Vagina (tissue), 2 donors: Measurements from ENCODE around the gene MICAL1. TPM values are rescaled to one million over a fixed set of nuclear protein-coding genes. Genes with fewer than 3 reads are reported as not detected.

Experiments
- DNase-seq, 2 donors: peaks; one replicate each; pipeline ENCODE4 v3.0.0-alpha.2; 2017; ENCODE audit errors: extremely low spot score in 2 of 2
- H3K27ac ChIP-seq: fragments of 200-600 bp; sonication (generic); one replicate; pipeline ENCODE4 v1.5.1; 2019
- H3K27me3 ChIP-seq: fragments of 200-600 bp; sonication (generic); one replicate; pipeline ENCODE4 v1.5.1; 2019
- H3K36me3 ChIP-seq, 2 donors: fragments of 200-600 bp; sonication (generic); one replicate each; pipeline ENCODE4 v1.5.1; 2017 to 2019
- H3K4me1 ChIP-seq: fragments of 200-600 bp; sonication (generic); one replicate; pipeline ENCODE4 v1.5.1; 2019
- H3K4me3 ChIP-seq, 2 donors: fragments of 200-600 bp; sonication (generic); 1 replicate in 1 of 2; 2 replicates in 1 of 2; pipeline ENCODE4 v1.5.1; 2016 to 2019
- H3K9me3 ChIP-seq: fragments of 200-600 bp; sonication (generic); one replicate; pipeline ENCODE4 v1.5.1; 2019
- POLR2A ChIP-seq, 2 donors: fragments of 450-650 bp; IDR thresholded peaks; one replicate each; pipeline ENCODE4 v1.6.1; 2017; ENCODE audit warnings: antibody characterized with exemption in 2 of 2, mild to moderate bottlenecking in 2 of 2, moderate library complexity in 2 of 2
- POLR2AphosphoS5 ChIP-seq, 2 donors: sonication (generic); formaldehyde crosslinking; IDR thresholded peaks; one replicate each; pipeline ENCODE4 v1.9.0; 2017; ENCODE audit warnings: antibody characterized with exemption in 2 of 2, mild to moderate bottlenecking in 2 of 2, low read depth in 1 of 2; ENCODE audit not compliant: insufficient read depth in 1 of 2
- intact Hi-C: fragments of 100-400 bp; cut with DNase I; formaldehyde crosslinking; loops from one replicate; pipeline ENCODE4 v1.15.1; 2023
- total RNA-seq: library from RNA; depleted of rRNA; stranded (reverse); fragments of >200 nt; gene quantifications from one replicate; pipeline ENCODE4 v1.2.3, GENCODE V29; 2016
- TF ChIP-seq, protein P1 (sequence below), 3 experiments: fragments of 450-650 bp in 2 of 3; fragments of 200-600 bp in 1 of 3; sonication (generic) in 1 of 3; IDR thresholded peaks; one replicate each; pipeline ENCODE4 v1.5.1; 2017 to 2019; ENCODE audit warnings: antibody characterized with exemption in 3 of 3, mild to moderate bottlenecking in 2 of 3, moderate library complexity in 2 of 3

MICAL1 gene
- total RNA-seq, 1 donor from 2014 or later = 54.0 TPM

GRCh38 chr6:109442393-109442924 is 13.1 kb downstream of the MICAL1 start:
- no peak for DNase-seq
- H3K27ac ChIP-seq = no peak overlapping the region
- TF ChIP-seq POLR2A (IDR thresholded peaks at IDR 0.05) (no peak), POLR2AphosphoS5 (IDR thresholded peaks at IDR 0.05; ENCODE audit: insufficient read depth in 1 of 2, low read depth in 1 of 2) (no peak)
- TF ChIP-seq, protein P1, sequence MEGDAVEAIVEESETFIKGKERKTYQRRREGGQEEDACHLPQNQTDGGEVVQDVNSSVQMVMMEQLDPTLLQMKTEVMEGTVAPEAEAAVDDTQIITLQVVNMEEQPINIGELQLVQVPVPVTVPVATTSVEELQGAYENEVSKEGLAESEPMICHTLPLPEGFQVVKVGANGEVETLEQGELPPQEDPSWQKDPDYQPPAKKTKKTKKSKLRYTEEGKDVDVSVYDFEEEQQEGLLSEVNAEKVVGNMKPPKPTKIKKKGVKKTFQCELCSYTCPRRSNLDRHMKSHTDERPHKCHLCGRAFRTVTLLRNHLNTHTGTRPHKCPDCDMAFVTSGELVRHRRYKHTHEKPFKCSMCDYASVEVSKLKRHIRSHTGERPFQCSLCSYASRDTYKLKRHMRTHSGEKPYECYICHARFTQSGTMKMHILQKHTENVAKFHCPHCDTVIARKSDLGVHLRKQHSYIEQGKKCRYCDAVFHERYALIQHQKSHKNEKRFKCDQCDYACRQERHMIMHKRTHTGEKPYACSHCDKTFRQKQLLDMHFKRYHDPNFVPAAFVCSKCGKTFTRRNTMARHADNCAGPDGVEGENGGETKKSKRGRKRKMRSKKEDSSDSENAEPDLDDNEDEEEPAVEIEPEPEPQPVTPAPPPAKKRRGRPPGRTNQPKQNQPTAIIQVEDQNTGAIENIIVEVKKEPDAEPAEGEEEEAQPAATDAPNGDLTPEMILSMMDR (IDR thresholded peaks at IDR 0.05) = no peak
- intact Hi-C loops = loop anchor here (5.0 kb wide), 1 partner anchor 60 kb away; the partner anchor contains the start of gene CD164
- peaks cover 0 to 37% of the 10 kb centered on the region in 2 donors for H3K36me3 ChIP-seq
- H3K4me3 ChIP-seq = no peak overlapping the region
- H3K27me3 ChIP-seq = no peaks in the 10 kb centered on the region
- H3K9me3 ChIP-seq = no peaks in the 10 kb centered on the region
- H3K4me1 ChIP-seq = peaks cover 35% of the 10 kb centered on the region

DNA sequence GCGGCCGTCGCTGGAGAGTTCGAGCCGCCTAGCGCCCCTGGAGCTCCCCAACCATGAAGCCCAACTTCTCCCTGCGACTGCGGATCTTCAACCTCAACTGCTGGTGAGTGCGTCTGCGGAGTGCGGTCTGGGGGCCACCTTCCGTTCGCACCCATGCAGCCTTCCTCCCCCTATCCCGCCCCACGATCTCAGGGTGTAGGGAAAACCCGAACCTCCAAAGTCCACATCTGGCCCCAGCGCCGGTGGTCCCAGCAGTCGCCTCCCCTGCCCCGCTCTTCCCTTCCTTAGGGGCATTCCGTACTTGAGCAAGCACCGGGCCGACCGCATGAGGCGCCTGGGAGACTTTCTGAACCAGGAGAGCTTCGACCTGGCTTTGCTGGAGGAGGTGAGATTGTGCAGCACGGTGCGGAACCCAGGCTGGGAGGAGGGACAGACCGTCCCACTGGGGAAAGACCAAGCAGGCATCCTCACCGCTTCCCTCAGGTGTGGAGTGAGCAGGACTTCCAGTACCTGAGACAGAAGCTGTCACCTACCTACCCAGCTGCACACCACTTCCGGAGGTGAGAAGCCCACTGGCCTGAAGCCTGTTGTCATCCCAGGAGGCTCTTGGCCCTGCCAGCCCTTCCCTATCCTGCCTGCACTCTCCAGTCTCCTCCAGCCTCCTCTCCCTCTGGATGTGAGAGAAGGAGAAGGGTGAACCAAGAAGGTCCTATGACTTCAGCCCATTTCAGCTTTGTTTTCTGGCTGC is 14.3 kb downstream of the MICAL1 start:
- peak overlapping the region; percentile 87 for H3K27ac ChIP-seq
- TF ChIP-seq POLR2A (IDR thresholded peaks at IDR 0.05) (no peak), POLR2AphosphoS5 (IDR thresholded peaks at IDR 0.05; ENCODE audit: insufficient read depth in 1 of 2, low read depth in 1 of 2) (peak in 1 of 2 donors; percentile 54)
- TF ChIP-seq, protein P1 (IDR thresholded peaks at IDR 0.05) = peak in 1 of 3 experiments; percentile 22
- peak in 1 of 2 donors; percentile 91 for DNase-seq
- no peaks in the 10 kb centered on the region for H3K9me3 ChIP-seq
- no peaks in the 10 kb centered on the region for H3K27me3 ChIP-seq
- peak overlapping the region; percentile 76 to 81 for H3K4me3 ChIP-seq
- peaks cover 35% of the 10 kb centered on the region for H3K4me1 ChIP-seq
- H3K36me3 ChIP-seq = peaks cover 0 to 29% of the 10 kb centered on the region in 2 donors
- intact Hi-C loops = loop anchor here (5.0 kb wide), 1 partner anchor 59 kb away; the partner anchor contains the start of gene CD164

DNA sequence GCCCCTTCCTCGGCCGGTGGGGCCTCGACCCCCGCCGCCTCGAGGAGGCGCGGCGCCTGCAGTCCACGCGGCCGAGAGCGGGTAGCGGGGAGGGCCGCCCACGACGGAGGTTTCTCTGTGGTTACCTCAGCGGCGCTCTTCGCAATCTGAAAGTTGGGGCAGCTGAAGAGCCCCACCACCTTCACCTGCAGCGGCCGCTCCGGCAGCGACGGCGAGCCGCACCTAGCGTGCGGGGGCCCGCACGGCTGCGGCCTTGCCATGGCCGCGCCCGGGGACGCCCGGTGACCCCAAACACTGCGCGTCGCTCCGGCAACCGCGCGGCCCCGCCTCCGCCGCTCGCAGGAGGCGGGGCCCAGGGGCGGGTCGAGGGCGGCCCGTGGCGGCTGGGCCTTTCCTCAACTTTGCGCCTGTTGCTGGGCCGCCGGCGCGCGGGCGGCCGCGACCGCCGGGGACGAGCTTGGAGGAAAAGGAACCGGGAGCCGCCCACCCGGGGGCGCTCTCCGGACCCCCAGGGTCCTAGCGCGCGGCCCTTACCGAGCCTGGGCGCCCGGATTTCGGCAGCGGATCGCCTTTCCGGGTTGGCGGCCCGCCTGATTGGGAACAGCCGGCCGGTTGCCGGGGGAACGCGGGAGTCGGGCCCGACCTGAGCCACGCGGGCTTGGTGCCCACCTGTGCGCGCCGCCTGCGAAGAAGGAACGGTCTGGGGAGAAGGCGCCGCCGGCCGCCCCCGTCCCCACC is 15.1 kb downstream of the MICAL1 start, which contains the start of the genes PPIL6 and SMPD2:
Gene PPIL6 (minus strand): TSS at position 298 of the 738 bp plus-strand sequence. CDS start 38 bp downstream, at position 260.
Gene SMPD2 (plus strand): TSS at position 394 of the 738 bp plus-strand sequence. CDS start 398 bp downstream, outside the sequence.
- TF ChIP-seq, protein P1 (IDR thresholded peaks at IDR 0.05) = no peak
- TF ChIP-seq POLR2A (IDR thresholded peaks at IDR 0.05) = no peak
- peak; percentile 17 to 70 for TF ChIP-seq POLR2AphosphoS5 (IDR thresholded peaks at IDR 0.05; ENCODE audit: insufficient read depth in 1 of 2, low read depth in 1 of 2)
- Histone ChIP-seq H3K27ac (peak within 1 kb of the TSS; percentile 87), H3K9me3 (no peaks in the 10 kb centered on the region), H3K27me3 (no peaks in the 10 kb centered on the region), H3K36me3 (peaks cover 0 to 23% of the 10 kb centered on the region in 2 donors), H3K4me3 (peak within 1 kb of the TSS; percentile 76 to 81), H3K4me1 (peaks cover 35% of the 10 kb centered on the region)
- intact Hi-C loops = loop anchor here (5.0 kb wide), 1 partner anchor 58 kb away; the partner anchor contains the start of gene CD164
- peak in 1 of 2 donors; percentile 88 for DNase-seq

DNA sequence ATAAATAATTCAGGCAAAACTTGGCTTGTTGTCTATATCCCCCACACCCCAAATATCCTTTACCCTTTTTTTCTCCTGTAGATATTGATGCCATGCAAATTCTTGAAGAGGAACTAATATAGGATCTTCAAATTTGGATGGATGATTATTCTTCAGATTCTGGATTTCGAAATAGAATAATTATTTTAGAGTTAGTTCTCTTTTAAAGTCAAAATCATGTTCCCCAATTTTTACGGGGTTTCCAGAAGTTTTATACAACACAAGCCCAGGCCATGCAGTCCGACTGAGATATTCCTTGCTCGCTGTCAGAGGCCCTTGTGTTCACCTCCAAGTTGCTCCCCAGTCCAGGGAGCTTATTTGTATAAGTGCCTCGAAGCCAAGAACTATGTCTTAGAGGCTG is 19.5 kb downstream of the MICAL1 start:
- no peak for DNase-seq
- TF ChIP-seq, protein P1 (IDR thresholded peaks at IDR 0.05) = no peak
- no peak for TF ChIP-seq POLR2A (IDR thresholded peaks at IDR 0.05)
- no peak for TF ChIP-seq POLR2AphosphoS5 (IDR thresholded peaks at IDR 0.05; ENCODE audit: insufficient read depth in 1 of 2, low read depth in 1 of 2)
- Histone ChIP-seq H3K4me1 (peaks cover 25% of the 10 kb centered on the region), H3K27me3 (no peaks in the 10 kb centered on the region), H3K9me3 (no peaks in the 10 kb centered on the region), H3K4me3 (no peak overlapping the region), H3K27ac (no peak overlapping the region), H3K36me3 (no peaks in the 10 kb centered on the region)
- intact Hi-C loops = no loop called here
